ENCODE measurements around the gene TPPP. TPM values are rescaled to one million over a fixed set of nuclear protein-coding genes. Genes with fewer than 3 reads are reported as not detected.

The TPPP gene
- total RNA-seq, 1 experiment from 2014 or later = 0.25 TPM

GRCh38 chr5:665541-665955 is 27.6 kb downstream of the TPPP start:
- no peak for DNase-seq (ENCODE audit: low read depth)

GRCh38 chr5:664994-665360 is 28.2 kb downstream of the TPPP start:
- no peak for DNase-seq (ENCODE audit: low read depth)

- no peak for DNase-seq (ENCODE audit: low read depth)
Measured at GRCh38 chr5:664343-664993, 28.7 kb downstream of the TPPP start.

GRCh38 chr5:663436-664342 is 29.5 kb downstream of the TPPP start:
- DNase-seq (ENCODE audit: low read depth) = no peak

- no peak for DNase-seq (ENCODE audit: low read depth)
Measured at GRCh38 chr5:662751-663435, 30.3 kb downstream of the TPPP start.

- no peak for DNase-seq (ENCODE audit: low read depth)
Measured at GRCh38 chr5:661891-662750, 31.0 kb downstream of the TPPP start.

GRCh38 chr5:660491-661030 is 32.6 kb downstream of the TPPP start:
- no peak for DNase-seq (ENCODE audit: low read depth)

- no peak for DNase-seq (ENCODE audit: low read depth)
Measured at GRCh38 chr5:659496-660263, 33.5 kb downstream of the TPPP start.

- no peak for DNase-seq (ENCODE audit: low read depth)
Measured at GRCh38 chr5:658103-658502, 35.0 kb downstream of the TPPP start.

- peak; percentile 83 for DNase-seq (ENCODE audit: low read depth)
Measured at GRCh38 chr5:657570-657969, 35.6 kb downstream of the TPPP start.

- no peak for DNase-seq (ENCODE audit: low read depth)
Measured at GRCh38 chr5:655406-655805, 37.7 kb downstream of the TPPP start.

GRCh38 chr5:654071-654778 is 38.9 kb downstream of the TPPP start:
- DNase-seq (ENCODE audit: low read depth) = no peak

- DNase-seq (ENCODE audit: low read depth) = no peak
Measured at GRCh38 chr5:652773-653350, 40.3 kb downstream of the TPPP start.

- DNase-seq (ENCODE audit: low read depth) = no peak
Measured at GRCh38 chr5:652023-652515, 41.1 kb downstream of the TPPP start.

GRCh38 chr5:651296-652022 is 41.7 kb downstream of the TPPP start:
- no peak for DNase-seq (ENCODE audit: low read depth)

- DNase-seq (ENCODE audit: low read depth) = no peak
Measured at GRCh38 chr5:647727-648126, 45.4 kb downstream of the TPPP start.

- DNase-seq (ENCODE audit: low read depth) = no peak
Measured at GRCh38 chr5:647311-647710, 45.8 kb downstream of the TPPP start.

- no peak for DNase-seq (ENCODE audit: low read depth)
Measured at GRCh38 chr5:646396-647201, 46.6 kb downstream of the TPPP start.
